GM12878 (cell line): ENCODE results near the gene CLRN1. TPM values are rescaled to one million over a fixed set of nuclear protein-coding genes. Genes with fewer than 3 reads are reported as not detected.
A peak's percentile ranks its signal among the peaks of the same experiment; 100 is the strongest.

Experiments used
- ATAC-seq: fragments of 200-7000 bp; cut with Tn5 transposase; 3 replicates; pipeline ENCODE4 v1.9.1; 2020; ENCODE audit warnings: mild to moderate bottlenecking, moderate library complexity
- BruUV-seq: library from RNA; stranded (reverse); fragments of 400-500 nt; replicated peaks from 2 replicates; lab custom pipeline; 2021; lab: Mats Ljungman, UMichigan
- CTCF ChIA-PET: fragments of 300-600 bp; sonication (Branson Sonifier 250); formaldehyde crosslinking; extraction: SDS; loops from one replicate; lab custom pipeline; 2021; ENCODE audit warnings: inconsistent platforms; lab: Yijun Ruan, JAX
- POLR2A ChIA-PET: fragments of 350-600 bp; formaldehyde crosslinking; extraction: SDS; loops from one replicate; lab custom pipeline; 2021; ENCODE audit warnings: inconsistent platforms; lab: Charles Lee
- RAD21 ChIA-PET: fragments of 300-600 bp; sonication (Branson Sonifier 250); formaldehyde crosslinking; loops from one replicate; lab custom pipeline; 2023; ENCODE audit warnings: antibody characterized with exemption; ENCODE audit not compliant: unreplicated experiment; lab: Charles Lee
- SMC1A ChIA-PET: fragments of 300-600 bp; sonication (Branson Sonifier 250); formaldehyde crosslinking; loops from one replicate; lab custom pipeline; 2023; ENCODE audit not compliant: unreplicated experiment, uncharacterized antibody; lab: Charles Lee
- DNase-seq: peaks from one replicate; pipeline ENCODE4 v3.0.0-alpha.2; 2011; ENCODE audit warnings: low read depth, low spot score
- FAIRE-seq: peaks from 3 replicates; lab custom pipeline; 2011; peaks lifted over from hg19 to GRCh38; lab: Jason Lieb, UNC
- H2AFZ ChIP-seq: 2 replicates; pipeline ENCODE4 v1.6.0; 2011; ENCODE audit warnings: low read depth, low read length, control low read depth; ENCODE audit not compliant: control insufficient read depth
- H3K27ac ChIP-seq: 2 replicates; pipeline ENCODE4 v1.5.1; 2011; ENCODE audit warnings: control low read depth; ENCODE audit not compliant: control insufficient read depth, insufficient read depth
- H3K27me3 ChIP-seq, 2 experiments: replicated peaks in 1 of 2; 2 replicates each; pipeline versions ENCODE4 v1.6.0 to v1.6.1; 2011; ENCODE audit warnings: low read length in 1 of 2; ENCODE audit not compliant: control insufficient read depth in 2 of 2, insufficient read depth in 2 of 2
- H3K36me3 ChIP-seq, 2 experiments: 2 replicates each; pipeline ENCODE4 v1.5.1; 2011; ENCODE audit warnings: low read length in 1 of 2; ENCODE audit not compliant: control insufficient read depth in 2 of 2, insufficient read depth in 2 of 2
- H3K4me1 ChIP-seq: 2 replicates; pipeline ENCODE4 v1.6.1; 2011; ENCODE audit warnings: mild to moderate bottlenecking, low read length, moderate library complexity, mixed read lengths; ENCODE audit not compliant: control insufficient read depth, insufficient read depth
- H3K4me2 ChIP-seq: 2 replicates; pipeline ENCODE4 v1.6.0; 2011; ENCODE audit warnings: control low read depth; ENCODE audit not compliant: control insufficient read depth, insufficient read depth
- H3K4me3 ChIP-seq: fragments of 200-600 bp; sonication (generic); 2 replicates; pipeline ENCODE4 v1.5.1; 2016
- H3K79me2 ChIP-seq: 2 replicates; pipeline ENCODE4 v1.6.0; 2011; ENCODE audit warnings: low read length; ENCODE audit not compliant: control insufficient read depth, insufficient read depth
- H3K9ac ChIP-seq: 2 replicates; pipeline ENCODE4 v1.8.0; 2011; ENCODE audit warnings: low read length, control low read depth, mixed read lengths; ENCODE audit not compliant: control insufficient read depth, insufficient read depth
- H3K9me3 ChIP-seq: replicated peaks from 3 replicates; pipeline ENCODE4 v1.5.1; 2011; ENCODE audit warnings: mild to moderate bottlenecking, low read length; ENCODE audit not compliant: control insufficient read depth, insufficient read depth
- H4K20me1 ChIP-seq: 2 replicates; pipeline ENCODE4 v1.6.0; 2011; ENCODE audit not compliant: control insufficient read depth, insufficient read depth
- ATF7 ChIP-seq: fragments of 450-650 bp; IDR thresholded peaks from 2 replicates; pipeline ENCODE4 v1.6.1; 2016; ENCODE audit warnings: low read depth, mild to moderate bottlenecking
- BCL11A ChIP-seq: IDR thresholded peaks from 2 replicates; pipeline ENCODE4 v1.6.1; 2011; ENCODE audit warnings: low read depth, low read length
- CREB1 ChIP-seq: IDR thresholded peaks from 2 replicates; pipeline ENCODE4 v1.6.1; 2012; ENCODE audit warnings: low read depth, mild to moderate bottlenecking, inconsistent platforms
- DPF2 ChIP-seq: fragments of 450-650 bp; IDR thresholded peaks from 2 replicates; pipeline ENCODE4 v1.6.1; 2017; ENCODE audit warnings: mild to moderate bottlenecking
- ETV6 ChIP-seq, 2 experiments: fragments of 450-650 bp in 1 of 2; IDR thresholded peaks in 1 of 2; conservative IDR thresholded peaks in 1 of 2; 2 replicates each; pipeline ENCODE4 v1.6.1; 2014; ENCODE audit warnings: antibody characterized with exemption in 1 of 2, borderline replicate concordance in 1 of 2, low read depth in 1 of 2, mild to moderate bottlenecking in 1 of 2, moderate library complexity in 1 of 2
- JUNB ChIP-seq: IDR thresholded peaks from 2 replicates; pipeline ENCODE4 v1.6.1; 2016; ENCODE audit warnings: antibody characterized with exemption, mild to moderate bottlenecking
- MEF2A ChIP-seq: IDR thresholded peaks from 2 replicates; pipeline ENCODE4 v1.6.1; 2011; ENCODE audit warnings: low read depth, mild to moderate bottlenecking, low read length, moderate library complexity; ENCODE audit not compliant: insufficient read depth
- PAX8 ChIP-seq: fragments of 450-650 bp; IDR thresholded peaks from 2 replicates; pipeline ENCODE4 v1.6.1; 2017; ENCODE audit warnings: mild to moderate bottlenecking, moderate library complexity
- POU2F2 ChIP-seq: IDR thresholded peaks from 3 replicates; pipeline ENCODE4 v1.6.1; 2011; ENCODE audit warnings: low read depth, mild to moderate bottlenecking, low read length, borderline replicate concordance
- SMARCA5 ChIP-seq: fragments of 450-650 bp; IDR thresholded peaks from 2 replicates; pipeline ENCODE4 v1.6.1; 2017; ENCODE audit warnings: mild to moderate bottlenecking
- TAF1 ChIP-seq: IDR thresholded peaks from 2 replicates; pipeline ENCODE4 v1.6.1; 2011; ENCODE audit warnings: mild to moderate bottlenecking, low read depth, low read length, borderline replicate concordance
- WRNIP1 ChIP-seq: IDR thresholded peaks from 2 replicates; pipeline ENCODE4 v1.6.1; 2011; ENCODE audit warnings: low read depth, low read length, improper control_type of control experiment, borderline replicate concordance
- WGBS: methylation state at CpG from one replicate; pipeline ENCODE4 v1.1.6; 2016; ENCODE audit warnings: low lambda C conversion rate; ENCODE audit not compliant: insufficient replicate concordance, insufficient coverage; ENCODE audit errors: missing lambda C conversion rate; 5-methylcytosine and 5-hydroxymethylcytosine counted together
- in situ Hi-C: fragments of 300-500 bp; cut with MboI; formaldehyde crosslinking; loops from 9 replicates; pipeline ENCODE4 v1.14.3; 2018; ENCODE audit warnings: mixed read lengths
- intact Hi-C: fragments of 100-400 bp; cut with micrococcal nuclease; formaldehyde crosslinking; loops from one replicate; pipeline ENCODE4 v1.14.2; 2022; ENCODE audit not compliant: unreplicated experiment
- polyA plus RNA-seq, 11 experiments: library from polyadenylated mRNA; depleted of rRNA in 4 of 11; unstranded in 6 of 11; stranded (reverse) in 5 of 11; fragments of >200 nt; fragmentation: Nextera tagmentation in 4 of 11; fragmentation: Illumina TruSeq in 1 of 11; extraction: Ambion mirVana in 4 of 11; extraction: Trizol in 1 of 11; gene quantifications; 1 replicate in 1 of 11; 2 replicates in 10 of 11; pipeline versions ENCODE4 v1.2.1 to v1.2.3, GENCODE V29; 2011 to 2016; ENCODE audit warnings: inconsistent platforms in 2 of 11, missing spikeins in 2 of 11, low read depth in 1 of 11
- total RNA-seq, 4 experiments: library from RNA; depleted of rRNA in 3 of 4; stranded (reverse); fragments of >200 nt in 3 of 4; fragmentation: Illumina TruSeq in 1 of 4; extraction: Trizol in 1 of 4; gene quantifications; 2 replicates each; pipeline versions ENCODE4 v1.2.1 to v1.2.3, GENCODE V29; 2013 to 2021
- TF ChIP-seq, protein P1 (sequence below): IDR thresholded peaks from 2 replicates; pipeline ENCODE4 v1.6.1; 2011; ENCODE audit warnings: low read depth, mild to moderate bottlenecking, low read length, moderate library complexity, borderline replicate concordance; ENCODE audit errors: extremely low read depth
- TF ChIP-seq, protein P2 (sequence below): fragments of 450-650 bp; IDR thresholded peaks from 2 replicates; pipeline ENCODE4 v1.6.1; 2018; ENCODE audit warnings: borderline replicate concordance, mild to moderate bottlenecking; ENCODE audit not compliant: partially characterized antibody

The CLRN1 gene
- total and polyA plus RNA-seq, 10 of the 15 experiments (the other 5 are each of a cell fraction or from before 2014, with no cell fraction given): not detected

DNA sequence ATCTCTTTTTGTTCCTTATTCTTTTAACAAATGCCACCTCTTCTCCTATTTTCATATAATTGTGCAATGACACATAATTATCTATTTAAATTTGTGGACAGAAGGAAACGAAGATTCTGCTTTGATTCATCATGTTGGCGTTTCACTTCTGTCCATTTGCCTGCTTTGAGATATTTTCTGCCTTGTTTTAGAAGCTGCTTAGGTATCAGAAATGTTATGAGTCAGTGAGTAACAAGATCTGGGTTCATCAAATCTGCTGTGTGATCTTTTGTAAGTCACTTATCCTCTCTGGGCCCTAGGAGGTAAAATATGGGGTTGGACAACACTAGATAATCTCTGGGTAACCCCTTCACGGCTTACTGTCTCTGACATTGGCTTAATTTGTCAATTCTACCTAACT, 60.0 kb downstream of the CLRN1 start:
- WGBS: 0% methylated on average over 3 of the region's 3 CpGs
- TF ChIP-seq MEF2A (0 out of 2 replicates have a peak, but pooled peaks have one; percentile 30), BCL11A (no peak), JUNB (peak; percentile 41)
- RAD21 ChIA-PET: no interaction called here
- no peak overlapping the region; the same call in 1 of the 2 replicates for H3K4me2 ChIP-seq
- H3K36me3 ChIP-seq: no peaks in the 10 kb centered on the region
- H2AFZ ChIP-seq: no peak overlapping the region
- POLR2A ChIA-PET: no interaction called here
- no peaks in the 10 kb centered on the region for H3K79me2 ChIP-seq
- CTCF ChIA-PET: no interaction called here
- intact Hi-C loops (no loop called here), in situ Hi-C loops (no loop called here)
- FAIRE-seq: peak; percentile 79
- no peak overlapping the region for H3K4me3 ChIP-seq
- no peaks in the 10 kb centered on the region for H3K9me3 ChIP-seq
- peaks cover 9% of the 10 kb centered on the region for H3K4me1 ChIP-seq
- SMC1A ChIA-PET: no interaction called here
- BruUV-seq: no TSS peak
- no peak for DNase-seq
- H3K9ac ChIP-seq: no peak overlapping the region
- ATAC-seq: peak; percentile 27; the same call in 2 of the 3 replicates
- no peaks in the 10 kb centered on the region for H4K20me1 ChIP-seq
- peaks cover 0 to 4% of the 10 kb centered on the region in 2 experiments; a peak in 3 of 4 replicates for H3K27me3 ChIP-seq
- no peak overlapping the region for H3K27ac ChIP-seq

DNA sequence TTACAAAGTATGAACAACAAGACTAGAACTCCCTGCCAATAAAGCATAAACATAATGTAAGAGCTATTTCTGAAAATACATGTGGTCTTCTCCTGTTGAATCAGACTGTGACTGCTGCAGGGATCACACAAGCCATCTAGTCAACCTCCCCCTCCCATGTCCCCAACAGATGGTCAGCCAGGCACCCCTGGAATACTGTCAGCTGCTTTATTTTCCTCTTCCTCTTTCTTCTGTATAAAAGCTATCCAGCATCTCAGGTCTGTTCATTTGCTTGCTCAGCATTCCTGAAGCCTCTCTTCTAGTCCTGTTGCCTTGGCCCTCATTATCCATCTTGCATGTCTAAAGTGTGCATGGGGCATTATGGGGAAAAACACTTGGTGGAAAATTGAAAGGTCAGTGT, 60.8 kb downstream of the CLRN1 start:
- in situ Hi-C loops: no loop called here
- H3K36me3 ChIP-seq: no peaks in the 10 kb centered on the region
- ChIA-PET RAD21 (no interaction called here), SMC1A (no interaction called here), CTCF (no interaction called here), POLR2A (no interaction called here)
- no peak overlapping the region for H2AFZ ChIP-seq
- ATAC-seq (no peak), FAIRE-seq (no peak), DNase-seq (no peak)
- peaks cover 0 to 4% of the 10 kb centered on the region in 2 experiments; a peak in 3 of 4 replicates for H3K27me3 ChIP-seq
- H4K20me1 ChIP-seq: no peaks in the 10 kb centered on the region
- no peak overlapping the region for H3K4me2 ChIP-seq
- H3K4me3 ChIP-seq: no peak overlapping the region
- H3K79me2 ChIP-seq: no peaks in the 10 kb centered on the region
- H3K27ac ChIP-seq: no peak overlapping the region
- no peak overlapping the region for H3K9ac ChIP-seq
- no peaks in the 10 kb centered on the region for H3K9me3 ChIP-seq
- peaks cover 9% of the 10 kb centered on the region for H3K4me1 ChIP-seq
- intact Hi-C loops: no loop called here
- BruUV-seq: no TSS peak
- no peak for TF ChIP-seq PAX8
- TF ChIP-seq, protein P1, sequence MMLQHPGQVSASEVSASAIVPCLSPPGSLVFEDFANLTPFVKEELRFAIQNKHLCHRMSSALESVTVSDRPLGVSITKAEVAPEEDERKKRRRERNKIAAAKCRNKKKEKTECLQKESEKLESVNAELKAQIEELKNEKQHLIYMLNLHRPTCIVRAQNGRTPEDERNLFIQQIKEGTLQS: no peak
- TF ChIP-seq TAF1: no peak
- TF ChIP-seq SMARCA5: no peak
- TF ChIP-seq, protein P2, sequence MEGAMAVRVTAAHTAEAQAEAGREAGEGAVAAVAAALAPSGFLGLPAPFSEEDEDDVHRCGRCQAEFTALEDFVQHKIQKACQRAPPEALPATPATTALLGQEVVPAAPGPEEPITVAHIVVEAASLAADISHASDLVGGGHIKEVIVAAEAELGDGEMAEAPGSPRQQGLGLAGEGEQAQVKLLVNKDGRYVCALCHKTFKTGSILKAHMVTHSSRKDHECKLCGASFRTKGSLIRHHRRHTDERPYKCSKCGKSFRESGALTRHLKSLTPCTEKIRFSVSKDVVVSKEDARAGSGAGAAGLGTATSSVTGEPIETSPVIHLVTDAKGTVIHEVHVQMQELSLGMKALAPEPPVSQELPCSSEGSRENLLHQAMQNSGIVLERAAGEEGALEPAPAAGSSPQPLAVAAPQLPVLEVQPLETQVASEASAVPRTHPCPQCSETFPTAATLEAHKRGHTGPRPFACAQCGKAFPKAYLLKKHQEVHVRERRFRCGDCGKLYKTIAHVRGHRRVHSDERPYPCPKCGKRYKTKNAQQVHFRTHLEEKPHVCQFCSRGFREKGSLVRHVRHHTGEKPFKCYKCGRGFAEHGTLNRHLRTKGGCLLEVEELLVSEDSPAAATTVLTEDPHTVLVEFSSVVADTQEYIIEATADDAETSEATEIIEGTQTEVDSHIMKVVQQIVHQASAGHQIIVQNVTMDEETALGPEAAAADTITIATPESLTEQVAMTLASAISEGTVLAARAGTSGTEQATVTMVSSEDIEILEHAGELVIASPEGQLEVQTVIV: no peak
- TF ChIP-seq WRNIP1: no peak
- TF ChIP-seq ATF7: no peak
- no peak for TF ChIP-seq CREB1
- TF ChIP-seq DPF2: no peak
- TF ChIP-seq ETV6 (conservative IDR thresholded peaks at IDR 0.05 in 1 of 2, IDR thresholded peaks at IDR 0.05 in 1 of 2; ENCODE audit: borderline replicate concordance in 1 of 2, low read depth in 1 of 2): no peak
- no peak for TF ChIP-seq POU2F2
